SU-DHL-6 (cell line): ENCODE measurements around the gene RIMBP3C.
"Not testable (repeated sequence)": the region's sequence is repeated elsewhere in the genome, so short reads cannot be mapped to it uniquely, and the experiment has no call there.

ENCODE experiments used
- H2AFZ ChIP-seq: fragments of 200-600 bp; sonication (generic); 2 replicates; pipeline ENCODE4 v1.6.1; 2014; ENCODE audit warnings: low read depth, mild to moderate bottlenecking, moderate library complexity, mixed read lengths, antibody characterized with exemption, low read length; ENCODE audit not compliant: severe bottlenecking
- H3F3A ChIP-seq: fragments of 200-600 bp; shearing (Covaris generic); 2 replicates; pipeline ENCODE4 v1.6.0; 2016; ENCODE audit warnings: antibody characterized with exemption, mild to moderate bottlenecking; ENCODE audit not compliant: insufficient read depth
- H3K27ac ChIP-seq: fragments of 200-600 bp; sonication (generic); 2 replicates; pipeline ENCODE4 v1.5.1; 2016; ENCODE audit warnings: low read depth, mild to moderate bottlenecking, low read length, moderate library complexity, mixed read lengths
- H3K27me3 ChIP-seq: fragments of 200-600 bp; sonication (generic), shearing (Covaris generic); 2 replicates; pipeline ENCODE4 v1.6.0; 2014; ENCODE audit warnings: mild to moderate bottlenecking, low read length
- H3K36me3 ChIP-seq: fragments of 200-600 bp; sonication (generic); 2 replicates; pipeline ENCODE4 v1.6.1; 2014; ENCODE audit warnings: mild to moderate bottlenecking, low read length, mixed read lengths
- H3K4me2 ChIP-seq: fragments of 300-600, 200-600 bp; shearing (Covaris generic), sonication (generic); 2 replicates; pipeline ENCODE4 v1.6.0; 2014; ENCODE audit warnings: low read length, low read depth, mild to moderate bottlenecking; ENCODE audit not compliant: poor library complexity, severe bottlenecking
- H3K4me3 ChIP-seq: fragments of 200-600 bp; sonication (generic); 2 replicates; pipeline ENCODE4 v1.5.1; 2014; ENCODE audit warnings: antibody characterized with exemption, low read length, mild to moderate bottlenecking, mixed read lengths; ENCODE audit not compliant: insufficient read depth, poor library complexity, severe bottlenecking
- H3K79me2 ChIP-seq: fragments of 200-600 bp; sonication (generic); 2 replicates; pipeline ENCODE4 v1.6.1; 2014; ENCODE audit warnings: mild to moderate bottlenecking, low read length, moderate library complexity; ENCODE audit not compliant: insufficient read depth
- H3K9ac ChIP-seq: fragments of 200-600 bp; sonication (generic); 2 replicates; pipeline ENCODE4 v1.7.0; 2014; ENCODE audit warnings: mild to moderate bottlenecking, low read length
- H3K9me2 ChIP-seq: fragments of 200-600 bp; sonication (generic); replicated peaks from 2 replicates; pipeline ENCODE4 v1.6.1; 2014; ENCODE audit warnings: low read length; ENCODE audit not compliant: insufficient read depth
- H3K9me3 ChIP-seq: fragments of 200-600 bp; sonication (generic); 2 replicates; pipeline ENCODE4 v1.6.1; 2014; ENCODE audit warnings: low read length, mixed read lengths; ENCODE audit not compliant: insufficient read depth
- H4K20me1 ChIP-seq: fragments of 200-600 bp; sonication (generic); 2 replicates; pipeline ENCODE4 v1.6.1; 2014; ENCODE audit warnings: low read depth, mild to moderate bottlenecking, antibody characterized with exemption, low read length, moderate library complexity, mixed read lengths
- CTCF ChIP-seq: fragments of 200-600 bp; sonication (generic); IDR thresholded peaks from one replicate; pipeline ENCODE4 v1.5.1; 2017; ENCODE audit warnings: antibody characterized with exemption, mild to moderate bottlenecking, low read length, moderate library complexity; ENCODE audit not compliant: insufficient read depth, poor library complexity, severe bottlenecking
- EZH2phosphoT487 ChIP-seq: fragments of 200-600 bp; sonication (generic), shearing (Covaris generic); conservative IDR thresholded peaks from 2 replicates; pipeline ENCODE4 v1.6.1; 2018; ENCODE audit warnings: mild to moderate bottlenecking, antibody characterized with exemption, low read length, moderate library complexity, mixed read lengths

RIMBP3C gene

GRCh38 chr22:21587803-21588611 lies 36.7 kb upstream of the RIMBP3C start:
- peaks cover 77% of the 10 kb centered on the region for H3K79me2 ChIP-seq
- H2AFZ ChIP-seq, result no peak overlapping the region
- no peak overlapping the region for H3K4me3 ChIP-seq
- no peak overlapping the region for H3K9ac ChIP-seq
- TF ChIP-seq EZH2phosphoT487 (no peak), CTCF (no peak)
- no peaks in the 10 kb centered on the region for H3K36me3 ChIP-seq
- H3K27me3 ChIP-seq, result no peaks in the 10 kb centered on the region
- peaks cover 10% of the 10 kb centered on the region; the same call in 1 of the 2 replicates for H3F3A ChIP-seq
- H3K27ac ChIP-seq, result peak overlapping the region; percentile 74
- H3K9me3 ChIP-seq, result no peaks in the 10 kb centered on the region
- no peaks in the 10 kb centered on the region for H3K9me2 ChIP-seq
- no peaks in the 10 kb centered on the region for H4K20me1 ChIP-seq
- H3K4me2 ChIP-seq, result peak overlapping the region; percentile 26

GRCh38 chr22:21585389-21585788 lies 34.1 kb upstream of the RIMBP3C start:
- Histone ChIP-seq H3F3A (peaks cover 10% of the 10 kb centered on the region; the same call in 1 of the 2 replicates), H2AFZ (no peak overlapping the region), H3K4me3 (no peak overlapping the region), H3K79me2 (peaks cover 76% of the 10 kb centered on the region), H3K9me3 (no peaks in the 10 kb centered on the region), H3K4me2 (no peak overlapping the region), H3K9me2 (no peaks in the 10 kb centered on the region), H4K20me1 (no peaks in the 10 kb centered on the region), H3K27ac (no peak overlapping the region), H3K27me3 (no peaks in the 10 kb centered on the region), H3K9ac (no peak overlapping the region), H3K36me3 (no peaks in the 10 kb centered on the region)
- no peak for TF ChIP-seq EZH2phosphoT487

GRCh38 chr22:21582801-21583740 lies 31.8 kb upstream of the RIMBP3C start:
- H2AFZ ChIP-seq, result no peak overlapping the region
- H3K4me3 ChIP-seq, result no peak overlapping the region
- no peak overlapping the region for H3K9ac ChIP-seq
- TF ChIP-seq CTCF, result no peak
- H3K9me2 ChIP-seq, result no peaks in the 10 kb centered on the region
- H3K27me3 ChIP-seq, result no peaks in the 10 kb centered on the region
- H3K9me3 ChIP-seq, result no peaks in the 10 kb centered on the region
- no peaks in the 10 kb centered on the region for H4K20me1 ChIP-seq
- no peak overlapping the region for H3K4me2 ChIP-seq
- H3K27ac ChIP-seq, result no peak overlapping the region
- H3K79me2 ChIP-seq, result peaks cover 82% of the 10 kb centered on the region
- peaks cover 8% of the 10 kb centered on the region; the same call in 1 of the 2 replicates for H3F3A ChIP-seq
- H3K36me3 ChIP-seq, result no peaks in the 10 kb centered on the region

- not testable (repeated sequence) for H3K9me2 ChIP-seq, H3K4me3 ChIP-seq, H3K27ac ChIP-seq, H3K9ac ChIP-seq, H3K27me3 ChIP-seq, H3K4me2 ChIP-seq, H3K36me3 ChIP-seq, H3K9me3 ChIP-seq, H4K20me1 ChIP-seq, H3F3A ChIP-seq, H2AFZ ChIP-seq
- H3K79me2 ChIP-seq, result peaks cover 85% of the 10 kb centered on the region
Observed at GRCh38 chr22:21581009-21581713, 29.9 kb upstream of the RIMBP3C start.

GRCh38 chr22:21580623-21581007 lies 29.4 kb upstream of the RIMBP3C start:
- not testable (repeated sequence) for H3F3A ChIP-seq, H2AFZ ChIP-seq, H4K20me1 ChIP-seq, H3K4me3 ChIP-seq, H3K9ac ChIP-seq, H3K27me3 ChIP-seq, H3K9me3 ChIP-seq, H3K27ac ChIP-seq, H3K9me2 ChIP-seq, H3K36me3 ChIP-seq, H3K4me2 ChIP-seq
- H3K79me2 ChIP-seq, result peaks cover 84% of the 10 kb centered on the region
